ENCODE results near the gene CYSRT1.

Gene CYSRT1

GRCh38 chr9:137224830-137225694 is at the start of gene CYSRT1:
Gene CYSRT1 (plus strand): TSS chr9:137225174. CDS start chr9:137225622, 448 bp downstream.
- ATAC-seq (peak; percentile 8), DNase-seq (peak; percentile 55)

- ATAC-seq (no peak), DNase-seq (no peak)
These were observed 49.5 kb upstream of the CYSRT1 start for GRCh38 chr9:137175345-137175961.

GRCh38 chr9:137176302-137177182 is 48.4 kb upstream of the CYSRT1 start:
- ATAC-seq, result peak; percentile 44
- no peak for DNase-seq

- no peak for ATAC-seq
- DNase-seq, result no peak
These were observed 46.6 kb upstream of the CYSRT1 start for GRCh38 chr9:137178201-137178938.

- DNase-seq (no peak), ATAC-seq (no peak)
These were observed 45.9 kb upstream of the CYSRT1 start for GRCh38 chr9:137178939-137179630.

GRCh38 chr9:137179761-137180160 is 45.2 kb upstream of the CYSRT1 start:
- ATAC-seq, result no peak

GRCh38 chr9:137180491-137180890 is 44.5 kb upstream of the CYSRT1 start:
- no peak for DNase-seq

More at GRCh38 chr9:137179761-137180160, 45.2 kb upstream of the CYSRT1 start:
- no peak for DNase-seq

GRCh38 chr9:137181680-137182079 is 43.3 kb upstream of the CYSRT1 start:
- ATAC-seq (no peak), DNase-seq (no peak)

More at GRCh38 chr9:137180491-137180890, 44.5 kb upstream of the CYSRT1 start:
- no peak for ATAC-seq

GRCh38 chr9:137182836-137183235 is 42.1 kb upstream of the CYSRT1 start:
- ATAC-seq, result no peak
- no peak for DNase-seq

GRCh38 chr9:137183980-137184595 is 40.9 kb upstream of the CYSRT1 start:
- no peak for DNase-seq
- no peak for ATAC-seq

GRCh38 chr9:137184881-137185660 is 39.9 kb upstream of the CYSRT1 start:
- DNase-seq, result no peak
- ATAC-seq, result no peak

GRCh38 chr9:137185921-137186320 is 39.1 kb upstream of the CYSRT1 start:
- no peak for DNase-seq
- no peak for ATAC-seq

GRCh38 chr9:137186385-137186784 is 38.6 kb upstream of the CYSRT1 start:
- DNase-seq, result no peak
- ATAC-seq, result no peak

GRCh38 chr9:137187386-137187785 is 37.6 kb upstream of the CYSRT1 start:
- DNase-seq (no peak), ATAC-seq (no peak)

GRCh38 chr9:137188086-137188489 is 36.9 kb upstream of the CYSRT1 start:
- DNase-seq (no peak), ATAC-seq (peak; percentile 1)

- DNase-seq, result peak; percentile 97
- ATAC-seq, result peak; percentile 82
These were observed 36.3 kb upstream of the CYSRT1 start, which contains the start of the genes ANAPC2 and SSNA1 for GRCh38 chr9:137188490-137189296. Gene ANAPC2 (minus strand): TSS chr9:137188560. CDS start chr9:137188532, 28 bp downstream. Gene SSNA1 (plus strand): TSS chr9:137188676. CDS start chr9:137188727, 51 bp downstream.

GRCh38 chr9:137189297-137190295 is 35.4 kb upstream of the CYSRT1 start:
- ATAC-seq (no peak), DNase-seq (no peak)
